WTC11 (cell line): ENCODE data around the gene GABRB3. TPM values are rescaled to one million over a fixed set of nuclear protein-coding genes. Genes with fewer than 3 reads are reported as not detected.

Experiments used
- ATAC-seq: fragments of 200-7000 bp; cut with Tn5 transposase; 2 replicates; pipeline ENCODE4 v1.10.0; 2021; ENCODE audit warnings: mild to moderate bottlenecking, moderate library complexity
- CTCF ChIA-PET: fragments of 300-600 bp; sonication (Branson Sonifier 250); formaldehyde crosslinking; loops from one replicate; lab custom pipeline; 2021; ENCODE audit warnings: antibody characterized with exemption; lab: Charles Lee
- POLR2A ChIA-PET: fragments of 350-600 bp; sonication (Branson Sonifier 250); formaldehyde crosslinking; loops from one replicate; lab custom pipeline; 2021; ENCODE audit warnings: antibody characterized with exemption; lab: Charles Lee
- DNase-seq: peaks from one replicate; pipeline ENCODE4 v3.0.0; 2021; ENCODE audit warnings: low spot score
- H3K27ac Mint-ChIP-seq: 2 replicates; pipeline ENCODE4 v1.8.0; 2021; ENCODE audit warnings: mixed read lengths
- H3K27me3 Mint-ChIP-seq: 2 replicates; pipeline ENCODE4 v1.8.0; 2021; ENCODE audit warnings: low read depth, mild to moderate bottlenecking, moderate library complexity, mixed read lengths
- H3K36me3 Mint-ChIP-seq: 2 replicates; pipeline ENCODE4 v1.8.0; 2021; ENCODE audit warnings: mixed read lengths
- H3K4me1 Mint-ChIP-seq: 2 replicates; pipeline ENCODE4 v1.8.0; 2022; ENCODE audit warnings: mixed read lengths
- H3K4me3 Mint-ChIP-seq: 2 replicates; pipeline ENCODE4 v1.8.0; 2021; ENCODE audit warnings: mild to moderate bottlenecking, moderate library complexity, mixed read lengths
- H3K9me3 Mint-ChIP-seq: 2 replicates; pipeline ENCODE4 v1.8.0; 2021; ENCODE audit warnings: mixed read lengths
- ATF1 ChIP-seq: sonication (generic); formaldehyde crosslinking; IDR thresholded peaks from 2 replicates; pipeline ENCODE4 v1.8.1; 2023; ENCODE audit warnings: mild to moderate bottlenecking, moderate library complexity, missing genetic modification reagents
- ATF3 ChIP-seq: sonication (generic); formaldehyde crosslinking; conservative IDR thresholded peaks from 2 replicates; pipeline ENCODE4 v1.8.1; 2022; ENCODE audit warnings: mild to moderate bottlenecking, missing genetic modification reagents
- E2F4 ChIP-seq: sonication (generic); formaldehyde crosslinking; IDR thresholded peaks from 2 replicates; pipeline ENCODE4 v1.8.1; 2022; ENCODE audit warnings: low read depth, mild to moderate bottlenecking, moderate library complexity, missing genetic modification reagents, borderline replicate concordance
- FOXP1 ChIP-seq: sonication (generic); formaldehyde crosslinking; IDR thresholded peaks from 2 replicates; pipeline ENCODE4 v1.8.0; 2022; ENCODE audit warnings: missing genetic modification reagents, mild to moderate bottlenecking, moderate library complexity, borderline replicate concordance
- FOXP4 ChIP-seq: sonication (generic); formaldehyde crosslinking; IDR thresholded peaks from 2 replicates; pipeline ENCODE4 v1.8.0; 2022; ENCODE audit warnings: mild to moderate bottlenecking, missing genetic modification reagents
- GABPB1 ChIP-seq: sonication (generic); formaldehyde crosslinking; IDR thresholded peaks from 2 replicates; pipeline ENCODE4 v1.8.1; 2023; ENCODE audit warnings: mild to moderate bottlenecking, missing genetic modification reagents
- IRF1 ChIP-seq: sonication (generic); formaldehyde crosslinking; IDR thresholded peaks from 2 replicates; pipeline ENCODE4 v1.8.0; 2023; ENCODE audit warnings: missing genetic modification reagents
- KAT7 ChIP-seq: sonication (generic); formaldehyde crosslinking; IDR thresholded peaks from 2 replicates; pipeline ENCODE4 v1.8.1; 2023; ENCODE audit warnings: missing genetic modification reagents, mild to moderate bottlenecking, borderline replicate concordance
- MAX ChIP-seq: sonication (generic); formaldehyde crosslinking; IDR thresholded peaks from 2 replicates; pipeline ENCODE4 v1.8.0; 2022; ENCODE audit warnings: mild to moderate bottlenecking, missing genetic modification reagents
- RORB ChIP-seq: fragments of 250-450 bp; sonication (Bioruptor Pico); IDR thresholded peaks from 2 replicates; pipeline ENCODE4 v1.9.0; 2021; ENCODE audit warnings: mild to moderate bottlenecking
- STAT6 ChIP-seq: sonication (generic); formaldehyde crosslinking; conservative IDR thresholded peaks from 2 replicates; pipeline ENCODE4 v1.8.1; 2023; ENCODE audit warnings: mild to moderate bottlenecking, low read depth, missing genetic modification reagents, moderate library complexity
- ZNF121 ChIP-seq: sonication (generic); formaldehyde crosslinking; IDR thresholded peaks from 2 replicates; pipeline ENCODE4 v1.8.0; 2023; ENCODE audit warnings: missing genetic modification reagents
- ZNF281 ChIP-seq: sonication (generic); formaldehyde crosslinking; IDR thresholded peaks from 2 replicates; pipeline ENCODE4 v1.8.0; 2023; ENCODE audit warnings: mild to moderate bottlenecking, missing genetic modification reagents
- ZNF396 ChIP-seq: fragments of 250-450 bp; sonication (Bioruptor Pico); IDR thresholded peaks from 2 replicates; pipeline ENCODE4 v1.8.0; 2021; ENCODE audit warnings: mild to moderate bottlenecking, moderate library complexity, borderline replicate concordance
- total RNA-seq: library from RNA; stranded (reverse); gene quantifications from 3 replicates; pipeline ENCODE4 v1.2.3, GENCODE V29; 2021

The GABRB3 gene
- total RNA-seq, 1 experiment from 2014 or later = 203 TPM

GRCh38 chr15:26555898-26556297 is 217.0 kb downstream of the GABRB3 start:
- no peak for ATAC-seq
- no peak for TF ChIP-seq FOXP1 (CRISPR knock-in tag)
- TF ChIP-seq RORB = no peak
- no peak for TF ChIP-seq E2F4 (CRISPR knock-in tag)
- no peak for TF ChIP-seq ATF3 (CRISPR knock-in tag)
- no peak for TF ChIP-seq STAT6 (CRISPR knock-in tag)
- TF ChIP-seq GABPB1 (CRISPR knock-in tag) = no peak
- no peak for TF ChIP-seq FOXP4 (CRISPR knock-in tag)
- TF ChIP-seq, all 79 proteins: peak for 0
- ChIA-PET CTCF (no interaction called here), POLR2A (no interaction called here)
- Mint-ChIP-seq H3K9me3 (no peaks in the 10 kb centered on the region; the same call in 1 of the 2 replicates), H3K27me3 (no peaks in the 10 kb centered on the region), H3K36me3 (peaks cover 64% of the 10 kb centered on the region), H3K4me3 (no peak overlapping the region), H3K4me1 (peaks cover 2% of the 10 kb centered on the region; the same call in 1 of the 2 replicates), H3K27ac (no peak overlapping the region)
- no peak for DNase-seq

- Mint-ChIP-seq H3K27ac (peak overlapping the region; percentile 86), H3K27me3 (no peaks in the 10 kb centered on the region), H3K4me1 (peaks cover 2% of the 10 kb centered on the region; the same call in 1 of the 2 replicates), H3K9me3 (no peaks in the 10 kb centered on the region; the same call in 1 of the 2 replicates), H3K36me3 (peaks cover 55% of the 10 kb centered on the region), H3K4me3 (no peak overlapping the region)
- no peak for ATAC-seq
- no peak for DNase-seq
- TF ChIP-seq ZNF281 (CRISPR knock-in tag) (no peak), IRF1 (CRISPR knock-in tag) (no peak), ZNF396 (CRISPR knock-in tag) (no peak)
- CTCF ChIA-PET = no interaction called here
- POLR2A ChIA-PET = no interaction called here
Measured at GRCh38 chr15:26551473-26551872, 221.4 kb downstream of the GABRB3 start.

- ChIA-PET CTCF (no interaction called here), POLR2A (no interaction called here)
- Mint-ChIP-seq H3K27me3 (no peaks in the 10 kb centered on the region), H3K27ac (no peak overlapping the region), H3K36me3 (peaks cover 58% of the 10 kb centered on the region), H3K4me3 (no peak overlapping the region)
- ATAC-seq (no peak), DNase-seq (no peak)
- no peak for TF ChIP-seq KAT7 (CRISPR knock-in tag)
- no peak for TF ChIP-seq STAT6 (CRISPR knock-in tag)
- no peak for TF ChIP-seq ATF1 (CRISPR knock-in tag)
- TF ChIP-seq ZNF121 (CRISPR knock-in tag) = no peak
- no peak for TF ChIP-seq MAX (CRISPR knock-in tag)
- TF ChIP-seq, all 79 proteins: peak for 0
- peaks cover 2% of the 10 kb centered on the region; the same call in 1 of the 2 replicates for H3K4me1 Mint-ChIP-seq
- H3K9me3 Mint-ChIP-seq = no peaks in the 10 kb centered on the region; the same call in 1 of the 2 replicates
Measured at GRCh38 chr15:26550880-26551279, 222.0 kb downstream of the GABRB3 start.
